ENCODE measurements around the gene NKAIN4.

DNA sequence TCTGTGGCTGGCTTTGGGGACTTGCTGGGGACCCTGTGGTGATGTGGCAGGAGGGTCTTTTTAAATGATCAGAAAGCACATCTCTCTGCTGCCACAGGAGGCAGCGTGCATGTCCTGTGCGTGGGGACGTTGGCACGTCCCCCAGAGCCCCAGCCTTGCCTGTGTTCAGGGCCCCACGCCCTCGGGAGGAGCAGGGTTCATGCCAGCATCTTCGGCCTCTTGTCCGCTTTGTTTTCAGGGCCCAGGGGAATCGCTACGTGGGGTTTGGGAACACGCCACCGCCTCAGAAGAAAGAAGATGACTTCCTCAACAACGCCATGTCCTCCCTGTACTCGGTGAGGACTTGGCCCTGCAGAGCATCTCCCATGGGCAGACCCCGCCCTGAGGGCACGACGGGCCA lies 24.4 kb upstream of the NKAIN4 start:
- TF ChIP-seq, protein P1, sequence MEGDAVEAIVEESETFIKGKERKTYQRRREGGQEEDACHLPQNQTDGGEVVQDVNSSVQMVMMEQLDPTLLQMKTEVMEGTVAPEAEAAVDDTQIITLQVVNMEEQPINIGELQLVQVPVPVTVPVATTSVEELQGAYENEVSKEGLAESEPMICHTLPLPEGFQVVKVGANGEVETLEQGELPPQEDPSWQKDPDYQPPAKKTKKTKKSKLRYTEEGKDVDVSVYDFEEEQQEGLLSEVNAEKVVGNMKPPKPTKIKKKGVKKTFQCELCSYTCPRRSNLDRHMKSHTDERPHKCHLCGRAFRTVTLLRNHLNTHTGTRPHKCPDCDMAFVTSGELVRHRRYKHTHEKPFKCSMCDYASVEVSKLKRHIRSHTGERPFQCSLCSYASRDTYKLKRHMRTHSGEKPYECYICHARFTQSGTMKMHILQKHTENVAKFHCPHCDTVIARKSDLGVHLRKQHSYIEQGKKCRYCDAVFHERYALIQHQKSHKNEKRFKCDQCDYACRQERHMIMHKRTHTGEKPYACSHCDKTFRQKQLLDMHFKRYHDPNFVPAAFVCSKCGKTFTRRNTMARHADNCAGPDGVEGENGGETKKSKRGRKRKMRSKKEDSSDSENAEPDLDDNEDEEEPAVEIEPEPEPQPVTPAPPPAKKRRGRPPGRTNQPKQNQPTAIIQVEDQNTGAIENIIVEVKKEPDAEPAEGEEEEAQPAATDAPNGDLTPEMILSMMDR (IDR thresholded peaks at IDR 0.05): no peak
- no peak for TF ChIP-seq POLR2AphosphoS5 (IDR thresholded peaks at IDR 0.05)

Measured in breast epithelium (tissue), 3 donors.